ENCODE measurements around the gene FGFR2.

DNA sequence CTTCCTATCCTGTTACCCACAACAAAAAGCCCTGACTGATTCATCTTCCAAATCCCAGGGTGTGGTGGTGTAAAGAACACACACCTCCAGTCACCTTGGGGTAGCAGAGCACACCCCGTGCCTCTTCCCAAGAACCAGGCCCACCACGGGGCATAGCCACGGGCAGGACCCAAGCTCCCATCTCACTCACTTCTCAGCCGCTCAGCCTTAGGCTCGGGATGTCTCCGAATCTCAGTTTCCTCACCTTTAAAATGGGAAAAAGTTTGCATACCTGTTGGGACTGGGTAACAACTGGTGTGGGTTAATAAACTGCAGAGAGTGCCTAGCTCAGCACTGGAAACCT is 139.0 kb downstream of the FGFR2 start:
- TF ChIP-seq, protein P1, sequence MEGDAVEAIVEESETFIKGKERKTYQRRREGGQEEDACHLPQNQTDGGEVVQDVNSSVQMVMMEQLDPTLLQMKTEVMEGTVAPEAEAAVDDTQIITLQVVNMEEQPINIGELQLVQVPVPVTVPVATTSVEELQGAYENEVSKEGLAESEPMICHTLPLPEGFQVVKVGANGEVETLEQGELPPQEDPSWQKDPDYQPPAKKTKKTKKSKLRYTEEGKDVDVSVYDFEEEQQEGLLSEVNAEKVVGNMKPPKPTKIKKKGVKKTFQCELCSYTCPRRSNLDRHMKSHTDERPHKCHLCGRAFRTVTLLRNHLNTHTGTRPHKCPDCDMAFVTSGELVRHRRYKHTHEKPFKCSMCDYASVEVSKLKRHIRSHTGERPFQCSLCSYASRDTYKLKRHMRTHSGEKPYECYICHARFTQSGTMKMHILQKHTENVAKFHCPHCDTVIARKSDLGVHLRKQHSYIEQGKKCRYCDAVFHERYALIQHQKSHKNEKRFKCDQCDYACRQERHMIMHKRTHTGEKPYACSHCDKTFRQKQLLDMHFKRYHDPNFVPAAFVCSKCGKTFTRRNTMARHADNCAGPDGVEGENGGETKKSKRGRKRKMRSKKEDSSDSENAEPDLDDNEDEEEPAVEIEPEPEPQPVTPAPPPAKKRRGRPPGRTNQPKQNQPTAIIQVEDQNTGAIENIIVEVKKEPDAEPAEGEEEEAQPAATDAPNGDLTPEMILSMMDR (IDR thresholded peaks at IDR 0.05), result no peak
- TF ChIP-seq MXI1 (IDR thresholded peaks at IDR 0.05; ENCODE audit: low read depth, low read length), result no peak
- TF ChIP-seq RAD21 (IDR thresholded peaks at IDR 0.05; ENCODE audit: low read length), result no peak

All from SK-N-SH (cell line).